Left ventricle myocardium inferior (tissue), 1 donor: ENCODE measurements around the gene AFAP1. TPM values are rescaled to one million over a fixed set of nuclear protein-coding genes. Genes with fewer than 3 reads are reported as not detected.
A peak's percentile ranks its signal among the peaks of the same experiment; 100 is the strongest.

Experiments used
- DNase-seq: peaks from one replicate; pipeline ENCODE4 v3.0.0-alpha.2; 2020
- H3K27ac ChIP-seq: fragments of 200-600 bp; replicated peaks from 2 replicates; pipeline ENCODE4 v1.8.0; 2021
- H3K27me3 ChIP-seq: fragments of 200-600 bp; 2 replicates; pipeline ENCODE4 v1.8.0; 2021; ENCODE audit warnings: low read depth
- H3K36me3 ChIP-seq: fragments of 200-600 bp; 2 replicates; pipeline ENCODE4 v1.8.0; 2021
- H3K4me1 ChIP-seq: fragments of 200-600 bp; 2 replicates; pipeline ENCODE4 v1.8.0; 2021
- H3K4me3 ChIP-seq: fragments of 200-600 bp; 2 replicates; pipeline ENCODE4 v1.8.0; 2021; ENCODE audit warnings: mild to moderate bottlenecking, moderate library complexity
- H3K9me3 ChIP-seq: fragments of 200-600 bp; replicated peaks from 2 replicates; pipeline ENCODE4 v1.8.0; 2021
- CTCF ChIP-seq: fragments of 200-600 bp; IDR thresholded peaks from 2 replicates; pipeline ENCODE4 v1.8.0; 2021; ENCODE audit warnings: antibody characterized with exemption, mild to moderate bottlenecking, borderline replicate concordance
- intact Hi-C: fragments of 100-400 bp; cut with micrococcal nuclease; formaldehyde crosslinking; loops from one replicate; pipeline ENCODE4 v1.11.0; 2022
- total RNA-seq: library from RNA; stranded (reverse); fragmentation: NEBNext Ultra II Directional; extraction: Animal tissue kit (Norgen Biotek cat#: 25700); gene quantifications from one replicate; pipeline ENCODE4 v1.2.1, GENCODE V29; 2021
- donor health status: DM: no; HTN: yes; CAD: no; lungs with severe emphysema.

Gene AFAP1
- total RNA-seq, 1 donor from 2014 or later, result 6.8 TPM

- DNase-seq, result no peak
- peaks cover 5% of the 10 kb centered on the region for H3K36me3 ChIP-seq
- intact Hi-C loops, result no loop called here
- H3K4me1 ChIP-seq, result peaks cover 25% of the 10 kb centered on the region
- H3K4me3 ChIP-seq, result no peak overlapping the region
- no peaks in the 10 kb centered on the region for H3K27me3 ChIP-seq
- no peak for TF ChIP-seq CTCF
- no peaks in the 10 kb centered on the region for H3K9me3 ChIP-seq
- H3K27ac ChIP-seq, result peak overlapping the region; percentile 12
Measured at GRCh38 chr4:7852568-7853185, 87.0 kb downstream of the AFAP1 start.

GRCh38 chr4:7850489-7850888, 89.2 kb downstream of the AFAP1 start:
- Histone ChIP-seq H3K4me1 (peaks cover 7% of the 10 kb centered on the region), H3K27ac (no peak overlapping the region), H3K36me3 (peaks cover 5% of the 10 kb centered on the region), H3K9me3 (no peaks in the 10 kb centered on the region), H3K4me3 (no peak overlapping the region), H3K27me3 (no peaks in the 10 kb centered on the region)
- peak; percentile 16 for TF ChIP-seq CTCF
- no peak for DNase-seq
- intact Hi-C loops, result no loop called here

GRCh38 chr4:7847206-7847605, 92.5 kb downstream of the AFAP1 start:
- Histone ChIP-seq H3K9me3 (no peaks in the 10 kb centered on the region), H3K27ac (no peak overlapping the region), H3K36me3 (peaks cover 5% of the 10 kb centered on the region), H3K4me3 (no peak overlapping the region), H3K27me3 (no peaks in the 10 kb centered on the region), H3K4me1 (peaks cover 28% of the 10 kb centered on the region)
- intact Hi-C loops, result no loop called here
- TF ChIP-seq CTCF, result no peak
- DNase-seq, result no peak

GRCh38 chr4:7845493-7846128, 94.0 kb downstream of the AFAP1 start:
- Histone ChIP-seq H3K4me1 (peaks cover 30% of the 10 kb centered on the region), H3K9me3 (no peaks in the 10 kb centered on the region), H3K27ac (no peak overlapping the region), H3K36me3 (peaks cover 5% of the 10 kb centered on the region), H3K4me3 (no peak overlapping the region), H3K27me3 (no peaks in the 10 kb centered on the region)
- TF ChIP-seq CTCF, result no peak
- intact Hi-C loops, result no loop called here
- no peak for DNase-seq

- intact Hi-C loops, result no loop called here
- peak; percentile 4 for TF ChIP-seq CTCF
- Histone ChIP-seq H3K27me3 (no peaks in the 10 kb centered on the region), H3K36me3 (no peaks in the 10 kb centered on the region), H3K27ac (peak overlapping the region; percentile 83), H3K9me3 (no peaks in the 10 kb centered on the region), H3K4me3 (no peak overlapping the region), H3K4me1 (peaks cover 30% of the 10 kb centered on the region)
- no peak for DNase-seq
Measured at GRCh38 chr4:7844594-7844991, 95.1 kb downstream of the AFAP1 start.
